Common myeloid progenitor, CD34-positive (primary cell): ENCODE measurements around the gene IP6K3.
A peak's percentile ranks its signal among the peaks of the same experiment; 100 is the strongest.

Experiments used
- CTCF ChIA-PET: fragments of 350-600 bp; sonication (Branson Sonifier 250); formaldehyde crosslinking; loops from one replicate; lab custom pipeline; 2021; ENCODE audit warnings: antibody characterized with exemption; lab: Charles Lee
- POLR2A ChIA-PET: fragments of 350-600 bp; sonication (Branson Sonifier 250); formaldehyde crosslinking; loops from one replicate; lab custom pipeline; 2021; ENCODE audit warnings: antibody characterized with exemption; lab: Charles Lee
- DNase-seq, 3 donors: peaks; one replicate each; pipeline versions ENCODE4 v3.0.0 to v3.0.0-alpha.2; 2013
- H3K27ac ChIP-seq, 2 experiments: 1 replicate in 1 of 2; 2 replicates in 1 of 2; pipeline ENCODE4 v1.7.0; 2013; ENCODE audit warnings: inconsistent platforms in 2 of 2, low read length in 2 of 2, mild to moderate bottlenecking in 2 of 2, low read depth in 1 of 2, moderate library complexity in 1 of 2; ENCODE audit not compliant: severe bottlenecking in 2 of 2, insufficient read depth in 1 of 2, poor library complexity in 1 of 2
- H3K27me3 ChIP-seq, 5 experiments: replicated peaks in 2 of 5; 1 replicate in 3 of 5; 2 replicates in 2 of 5; pipeline versions ENCODE4 v1.6.1 to v1.7.0; 2013; ENCODE audit warnings: low read length in 4 of 5, mild to moderate bottlenecking in 2 of 5, moderate library complexity in 2 of 5, inconsistent platforms in 1 of 5; ENCODE audit not compliant: insufficient read depth in 5 of 5, control insufficient read depth in 4 of 5
- H3K36me3 ChIP-seq, 4 experiments: 1 replicate in 2 of 4; 2 replicates in 2 of 4; pipeline versions ENCODE4 v1.6.1 to v1.7.0; 2013; ENCODE audit warnings: low read length in 3 of 4, control low read depth in 1 of 4, mild to moderate bottlenecking in 1 of 4; ENCODE audit not compliant: control insufficient read depth in 4 of 4, insufficient read depth in 4 of 4
- H3K4me1 ChIP-seq, 4 experiments: 1 replicate in 3 of 4; 2 replicates in 1 of 4; pipeline versions ENCODE4 v1.6.1 to v1.7.1; 2013; ENCODE audit warnings: low read length in 3 of 4, mild to moderate bottlenecking in 3 of 4, control low read depth in 1 of 4, inconsistent platforms in 1 of 4, moderate library complexity in 1 of 4; ENCODE audit not compliant: control insufficient read depth in 4 of 4, insufficient read depth in 4 of 4; ENCODE audit errors: control extremely low read depth in 1 of 4
- H3K4me3 ChIP-seq, 7 experiments: 1 replicate in 4 of 7; 2 replicates in 3 of 7; pipeline versions ENCODE4 v1.5.1 to v1.7.0; 2013; ENCODE audit warnings: mild to moderate bottlenecking in 7 of 7, low read length in 6 of 7, moderate library complexity in 6 of 7, inconsistent platforms in 2 of 7, low read depth in 2 of 7, control low read depth in 1 of 7; ENCODE audit not compliant: insufficient read depth in 4 of 7, control insufficient read depth in 1 of 7; ENCODE audit errors: extremely low read depth in 1 of 7
- H3K9me3 ChIP-seq, 5 experiments: 1 replicate in 4 of 5; 2 replicates in 1 of 5; pipeline versions ENCODE4 v1.6.1 to v1.7.1; 2013; ENCODE audit warnings: low read length in 4 of 5, mild to moderate bottlenecking in 2 of 5, inconsistent platforms in 1 of 5, low read depth in 1 of 5, moderate library complexity in 1 of 5; ENCODE audit not compliant: control insufficient read depth in 4 of 5, insufficient read depth in 2 of 5; ENCODE audit errors: control extremely low read depth in 1 of 5
- WGBS: methylation state at CpG from one replicate; pipeline ENCODE4 v1.1.5; 2013; ENCODE audit not compliant: insufficient coverage; 5-methylcytosine and 5-hydroxymethylcytosine counted together

IP6K3 gene

GRCh38 chr6:33685411-33686224 lies 61.1 kb downstream of the IP6K3 start:
- Histone ChIP-seq H3K27ac (no peak overlapping the region), H3K36me3 (peaks cover 0 to 38% (median 6%) of the 10 kb centered on the region in 4 experiments), H3K4me1 (peaks cover 0 to 8% (median 4%) of the 10 kb centered on the region in 4 experiments), H3K4me3 (no peak overlapping the region), H3K9me3 (no peaks in the 10 kb centered on the region), H3K27me3 (no peaks in the 10 kb centered on the region)
- DNase-seq, result no peak
- WGBS, result 96% methylated on average over 38 of the region's 38 CpGs
- ChIA-PET POLR2A (no interaction called here), CTCF (interaction anchor here (1.1 to 1.4 kb wide), 2 partner anchors 10 to 17 kb away, joined by 3 to 4 read pairs; no protein-coding TSS in a partner anchor)

- Histone ChIP-seq H3K27me3 (no peaks in the 10 kb centered on the region), H3K9me3 (no peaks in the 10 kb centered on the region), H3K36me3 (peaks cover 0 to 41% (median 7%) of the 10 kb centered on the region in 4 experiments), H3K4me3 (no peak overlapping the region), H3K4me1 (peaks cover 0 to 8% (median 4%) of the 10 kb centered on the region in 4 experiments), H3K27ac (no peak overlapping the region)
- CTCF ChIA-PET, result no interaction called here
- DNase-seq, result no peak
- POLR2A ChIA-PET, result no interaction called here
- WGBS, result 93% methylated on average over 6 of the region's 7 CpGs
Observed at GRCh38 chr6:33684983-33685382, 61.7 kb downstream of the IP6K3 start.

- ChIA-PET POLR2A (no interaction called here), CTCF (interaction anchor here (1.5 to 2.9 kb wide), 3 partner anchors 10 to 16 kb away, joined by 6 to 16 read pairs (median 9); no protein-coding TSS in a partner anchor)
- no peaks in the 10 kb centered on the region for H3K27me3 ChIP-seq
- WGBS, result 96% methylated on average over 14 of the region's 16 CpGs
- peaks cover 0 to 8% (median 4%) of the 10 kb centered on the region in 4 experiments for H3K4me1 ChIP-seq
- no peak for DNase-seq
- no peak overlapping the region for H3K4me3 ChIP-seq
- H3K27ac ChIP-seq, result no peak overlapping the region
- peaks cover 0 to 43% (median 7%) of the 10 kb centered on the region in 4 experiments for H3K36me3 ChIP-seq
- H3K9me3 ChIP-seq, result no peaks in the 10 kb centered on the region
Observed at GRCh38 chr6:33684428-33684896, 62.2 kb downstream of the IP6K3 start.

GRCh38 chr6:33683576-33684427 lies 62.9 kb downstream of the IP6K3 start:
- H3K4me3 ChIP-seq, result no peak overlapping the region
- ChIA-PET CTCF (interaction anchor here (1.5 to 2.9 kb wide), 3 partner anchors 10 to 16 kb away, joined by 6 to 16 read pairs (median 9); no protein-coding TSS in a partner anchor), POLR2A (no interaction called here)
- 93% methylated on average over 17 of the region's 19 CpGs for WGBS
- no peaks in the 10 kb centered on the region for H3K27me3 ChIP-seq
- H3K36me3 ChIP-seq, result peaks cover 0 to 38% (median 8%) of the 10 kb centered on the region in 4 experiments
- no peak for DNase-seq
- H3K27ac ChIP-seq, result no peak overlapping the region
- H3K9me3 ChIP-seq, result no peaks in the 10 kb centered on the region
- peaks cover 0 to 8% (median 4%) of the 10 kb centered on the region in 4 experiments for H3K4me1 ChIP-seq

GRCh38 chr6:33683051-33683571 lies 63.6 kb downstream of the IP6K3 start:
- Histone ChIP-seq H3K4me3 (no peak overlapping the region), H3K27ac (no peak overlapping the region), H3K27me3 (no peaks in the 10 kb centered on the region), H3K9me3 (no peaks in the 10 kb centered on the region), H3K36me3 (peaks cover 0 to 32% (median 8%) of the 10 kb centered on the region in 4 experiments), H3K4me1 (peaks cover 0 to 8% (median 4%) of the 10 kb centered on the region in 4 experiments)
- WGBS, result 79% methylated on average over 13 of the region's 15 CpGs
- DNase-seq, result peak in 2 of 3 donors; percentile 62 to 73
- ChIA-PET POLR2A (no interaction called here), CTCF (interaction anchor here (0.7 to 2.9 kb wide), 4 partner anchors 11 to 17 kb away, joined by 3 to 16 read pairs (median 8); no protein-coding TSS in a partner anchor)

GRCh38 chr6:33682341-33682740 lies 64.4 kb downstream of the IP6K3 start:
- H3K27ac ChIP-seq, result no peak overlapping the region
- POLR2A ChIA-PET, result no interaction called here
- H3K4me1 ChIP-seq, result peaks cover 0 to 8% (median 4%) of the 10 kb centered on the region in 4 experiments
- no peaks in the 10 kb centered on the region for H3K27me3 ChIP-seq
- H3K36me3 ChIP-seq, result peaks cover 0 to 33% (median 8%) of the 10 kb centered on the region in 4 experiments
- over 99% methylated on average over 13 of the region's 13 CpGs for WGBS
- DNase-seq, result no peak
- no peaks in the 10 kb centered on the region for H3K9me3 ChIP-seq
- no peak overlapping the region for H3K4me3 ChIP-seq
- CTCF ChIA-PET, result interaction anchor here (0.7 to 2.9 kb wide), 3 partner anchors 12 to 18 kb away, joined by 3 to 16 read pairs (median 9); no protein-coding TSS in a partner anchor
